ENCODE measurements around the gene INPP5D. TPM values are rescaled to one million over a fixed set of nuclear protein-coding genes. Genes with fewer than 3 reads are reported as not detected.
A peak's percentile ranks its signal among the peaks of the same experiment; 100 is the strongest.

Gene INPP5D
- total RNA-seq, 1 donor from 2014 or later, result 33.4 TPM

DNA sequence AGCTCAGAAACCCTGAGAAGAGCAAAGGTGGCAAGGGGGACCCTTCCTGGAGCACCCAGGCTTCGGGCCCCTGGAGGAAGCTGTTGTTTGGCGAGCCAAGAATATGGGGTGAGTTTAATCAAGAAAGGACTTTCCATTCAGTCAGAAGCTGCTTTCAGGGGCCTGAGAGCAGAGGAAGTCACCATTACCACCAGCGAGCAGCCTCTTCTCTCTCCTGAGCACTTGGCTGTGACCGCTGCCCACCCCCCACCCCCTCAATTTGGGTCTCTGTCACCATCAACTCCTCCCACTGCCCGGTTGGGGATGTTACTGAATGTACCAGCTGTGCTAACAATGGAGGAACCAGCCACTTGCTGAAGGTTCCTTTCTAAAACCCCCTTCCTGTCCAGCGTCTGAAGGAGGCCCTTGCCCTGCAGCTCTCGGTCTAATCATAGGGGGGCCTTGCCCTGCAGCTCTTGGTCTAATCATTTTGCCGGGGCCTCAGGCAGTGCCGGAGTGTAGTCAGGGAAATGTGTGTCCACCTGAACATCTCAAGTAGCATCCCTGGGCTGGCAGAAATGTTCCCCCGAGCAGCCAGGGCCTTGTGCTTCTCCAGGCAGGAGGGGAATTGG, 943 bp downstream of the INPP5D start:
- Histone ChIP-seq H3K4me1 (peaks cover 6% of the 10 kb centered on the region), H3K36me3 (no peaks in the 10 kb centered on the region), H3K27ac (peak overlapping the region; percentile 14), H3K9me3 (no peaks in the 10 kb centered on the region), H3K4me3 (peak overlapping the region; percentile 36 to 39), H3K27me3 (no peaks in the 10 kb centered on the region)
- TF ChIP-seq POLR2A (IDR thresholded peaks at IDR 0.05) (no peak), POLR2AphosphoS5 (IDR thresholded peaks at IDR 0.05; ENCODE audit: insufficient read depth in 1 of 2, low read depth in 1 of 2) (no peak)
- TF ChIP-seq, protein P1, sequence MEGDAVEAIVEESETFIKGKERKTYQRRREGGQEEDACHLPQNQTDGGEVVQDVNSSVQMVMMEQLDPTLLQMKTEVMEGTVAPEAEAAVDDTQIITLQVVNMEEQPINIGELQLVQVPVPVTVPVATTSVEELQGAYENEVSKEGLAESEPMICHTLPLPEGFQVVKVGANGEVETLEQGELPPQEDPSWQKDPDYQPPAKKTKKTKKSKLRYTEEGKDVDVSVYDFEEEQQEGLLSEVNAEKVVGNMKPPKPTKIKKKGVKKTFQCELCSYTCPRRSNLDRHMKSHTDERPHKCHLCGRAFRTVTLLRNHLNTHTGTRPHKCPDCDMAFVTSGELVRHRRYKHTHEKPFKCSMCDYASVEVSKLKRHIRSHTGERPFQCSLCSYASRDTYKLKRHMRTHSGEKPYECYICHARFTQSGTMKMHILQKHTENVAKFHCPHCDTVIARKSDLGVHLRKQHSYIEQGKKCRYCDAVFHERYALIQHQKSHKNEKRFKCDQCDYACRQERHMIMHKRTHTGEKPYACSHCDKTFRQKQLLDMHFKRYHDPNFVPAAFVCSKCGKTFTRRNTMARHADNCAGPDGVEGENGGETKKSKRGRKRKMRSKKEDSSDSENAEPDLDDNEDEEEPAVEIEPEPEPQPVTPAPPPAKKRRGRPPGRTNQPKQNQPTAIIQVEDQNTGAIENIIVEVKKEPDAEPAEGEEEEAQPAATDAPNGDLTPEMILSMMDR (IDR thresholded peaks at IDR 0.05), result no peak
- DNase-seq (ENCODE audit: extremely low spot score in 2 of 2), result no peak
- intact Hi-C loops (cut with DNase I), result no loop called here

DNA sequence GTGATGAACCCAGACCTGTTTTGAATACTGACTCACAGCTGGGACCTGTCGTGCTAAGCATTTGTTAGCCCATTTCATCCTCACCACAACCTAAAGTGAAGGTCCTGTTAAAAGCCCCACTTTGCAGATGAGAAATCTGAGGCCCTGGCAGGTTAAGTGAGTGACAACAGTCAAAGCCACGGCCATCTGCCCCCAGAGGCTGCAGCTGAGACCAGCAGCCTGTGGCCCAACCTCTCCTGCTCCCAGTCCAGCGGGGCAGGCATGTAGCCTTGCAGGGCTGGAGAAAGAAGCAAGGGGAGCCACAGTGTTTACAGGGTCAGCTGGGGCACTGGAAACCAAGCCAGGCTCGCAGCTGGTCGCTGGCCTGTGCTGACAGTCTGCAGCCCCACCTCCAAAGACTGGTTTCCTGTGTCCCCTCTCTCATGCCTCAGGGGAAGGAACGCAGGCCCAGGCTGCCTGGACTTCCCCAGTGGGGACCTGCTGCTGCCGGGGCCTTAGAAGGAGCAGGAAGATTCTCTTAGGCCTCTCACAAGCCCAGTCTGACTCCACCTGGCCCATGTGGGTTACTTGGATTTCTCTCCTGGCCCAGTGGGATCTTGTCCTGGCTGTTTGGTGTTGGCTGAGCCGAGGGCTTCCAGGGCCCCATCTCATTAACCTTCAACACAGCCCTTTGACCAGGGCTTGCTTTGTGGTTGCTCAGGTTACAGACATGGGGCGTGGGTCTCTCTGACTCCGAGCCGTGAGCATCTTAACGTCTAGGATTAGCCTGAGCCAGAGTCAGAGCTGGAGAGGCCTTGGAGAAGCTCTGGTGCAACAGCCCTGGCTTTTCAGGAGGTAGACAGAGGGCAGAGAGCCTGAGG, 1.7 kb downstream of the INPP5D start:
- DNase-seq (ENCODE audit: extremely low spot score in 2 of 2), result peak in 1 of 2 donors; percentile 82
- Histone ChIP-seq H3K27ac (peak overlapping the region; percentile 14), H3K9me3 (no peaks in the 10 kb centered on the region), H3K4me3 (peak overlapping the region; percentile 36 to 39), H3K4me1 (peaks cover 6% of the 10 kb centered on the region), H3K36me3 (no peaks in the 10 kb centered on the region), H3K27me3 (no peaks in the 10 kb centered on the region)
- no peak for TF ChIP-seq POLR2A (IDR thresholded peaks at IDR 0.05)
- TF ChIP-seq POLR2AphosphoS5 (IDR thresholded peaks at IDR 0.05; ENCODE audit: insufficient read depth in 1 of 2, low read depth in 1 of 2), result peak in 1 of 2 donors; percentile 31
- TF ChIP-seq, protein P1 (IDR thresholded peaks at IDR 0.05), result no peak
- intact Hi-C loops (cut with DNase I), result no loop called here

DNA sequence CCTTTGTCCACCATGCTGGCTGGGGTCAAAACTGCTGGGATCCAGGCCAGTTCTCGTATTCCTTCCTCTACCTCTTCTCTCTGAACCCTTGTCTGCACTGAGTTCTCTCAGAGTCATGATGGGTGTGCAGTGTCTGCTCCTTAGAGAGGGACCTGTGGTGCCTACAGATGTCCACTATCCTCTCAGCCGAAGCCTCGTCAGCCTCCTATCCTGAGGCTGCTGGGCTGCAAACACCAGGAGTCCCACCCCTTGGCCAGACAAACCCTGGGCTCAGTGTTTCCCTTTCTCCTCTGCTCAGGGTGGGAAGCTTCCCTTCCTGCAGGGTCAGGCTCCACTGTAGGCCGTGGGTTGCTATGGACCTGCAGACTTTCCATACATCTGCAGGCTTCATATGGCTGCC, 2.3 kb downstream of the INPP5D start:
- Histone ChIP-seq H3K4me1 (peaks cover 6% of the 10 kb centered on the region), H3K4me3 (peak overlapping the region; percentile 36 to 39), H3K36me3 (no peaks in the 10 kb centered on the region), H3K9me3 (no peaks in the 10 kb centered on the region), H3K27ac (peak overlapping the region; percentile 14), H3K27me3 (no peaks in the 10 kb centered on the region)
- intact Hi-C loops (cut with DNase I), result no loop called here
- TF ChIP-seq, protein P1 (IDR thresholded peaks at IDR 0.05), result no peak
- TF ChIP-seq POLR2A (IDR thresholded peaks at IDR 0.05), result no peak
- no peak for TF ChIP-seq POLR2AphosphoS5 (IDR thresholded peaks at IDR 0.05; ENCODE audit: insufficient read depth in 1 of 2, low read depth in 1 of 2)
- DNase-seq (ENCODE audit: extremely low spot score in 2 of 2), result no peak

DNA sequence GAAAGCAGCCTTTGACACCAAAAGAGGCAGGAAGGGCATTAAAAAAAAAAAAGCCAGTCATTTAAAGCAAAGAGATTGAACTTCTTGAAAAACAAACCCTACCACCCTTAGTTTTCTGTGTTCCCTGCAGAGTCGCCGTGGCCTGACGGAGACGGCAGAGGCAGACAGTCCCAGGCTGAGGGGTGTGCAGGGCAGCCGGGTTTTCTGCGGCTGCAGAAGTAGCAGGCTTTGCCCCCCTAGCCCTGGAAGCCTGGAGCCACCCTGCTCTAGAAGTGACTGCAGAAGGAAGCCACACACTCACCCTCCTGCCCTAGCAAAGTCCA, 2.8 kb downstream of the INPP5D start:
- no peak for DNase-seq (ENCODE audit: extremely low spot score in 2 of 2)
- H3K27ac ChIP-seq, result peak overlapping the region; percentile 14
- TF ChIP-seq POLR2AphosphoS5 (IDR thresholded peaks at IDR 0.05; ENCODE audit: insufficient read depth in 1 of 2, low read depth in 1 of 2) (no peak), POLR2A (IDR thresholded peaks at IDR 0.05) (no peak)
- TF ChIP-seq, protein P1 (IDR thresholded peaks at IDR 0.05), result no peak

More for the DNA sequence above, 2.8 kb downstream of the INPP5D start:
- H3K9me3 ChIP-seq, result no peaks in the 10 kb centered on the region
- H3K4me3 ChIP-seq, result peak overlapping the region in 1 of 2 donors; percentile 36
- H3K4me1 ChIP-seq, result peaks cover 6% of the 10 kb centered on the region
- H3K27me3 ChIP-seq, result no peaks in the 10 kb centered on the region
- no peaks in the 10 kb centered on the region for H3K36me3 ChIP-seq
- intact Hi-C loops (cut with DNase I), result no loop called here
